Measurements from ENCODE around the gene RNF175.
"Not testable (repeated sequence)": the region's sequence is repeated elsewhere in the genome, so short reads cannot be mapped to it uniquely, and the experiment has no call there.

The RNF175 gene

GRCh38 chr4:153669838-153670237 lies 90.0 kb downstream of the RNF175 start:
- no peak for DNase-seq

GRCh38 chr4:153668647-153669046 lies 91.2 kb downstream of the RNF175 start:
- DNase-seq: no peak

- DNase-seq: not testable (repeated sequence)
These were observed 93.3 kb downstream of the RNF175 start for GRCh38 chr4:153666505-153666904.

- no peak for DNase-seq
These were observed 96.2 kb downstream of the RNF175 start for GRCh38 chr4:153663667-153664066.

- no peak for DNase-seq
These were observed 97.9 kb downstream of the RNF175 start for GRCh38 chr4:153661908-153662307.

- no peak for DNase-seq
These were observed 98.5 kb downstream of the RNF175 start for GRCh38 chr4:153661215-153661822.
